Transverse colon (tissue), 4 donors: ENCODE data around the gene PRKCSH. TPM values are rescaled to one million over a fixed set of nuclear protein-coding genes. Genes with fewer than 3 reads are reported as not detected.
A peak's percentile ranks its signal among the peaks of the same experiment; 100 is the strongest.

Source experiments
- DNase-seq: peaks from one replicate; pipeline ENCODE4 v3.0.0-alpha.2; 2019
- H3K27ac ChIP-seq, 4 donors: fragments of 200-600 bp; sonication (generic); 2 replicates each; pipeline ENCODE4 v1.5.1; 2016 to 2018; ENCODE audit warnings: inconsistent platforms in 4 of 4
- H3K27me3 ChIP-seq: fragments of 200-600 bp; sonication (generic); 2 replicates; pipeline ENCODE4 v1.5.1; 2017; ENCODE audit warnings: inconsistent platforms
- H3K36me3 ChIP-seq, 4 donors: fragments of 200-600 bp; sonication (generic); 2 replicates each; pipeline ENCODE4 v1.5.1; 2017 to 2019; ENCODE audit warnings: inconsistent platforms in 4 of 4
- H3K4me1 ChIP-seq, 4 donors: fragments of 200-600 bp; sonication (generic); 2 replicates each; pipeline ENCODE4 v1.5.1; 2017 to 2020; ENCODE audit warnings: inconsistent platforms in 4 of 4
- H3K4me3 ChIP-seq, 4 donors: fragments of 200-600 bp; sonication (generic); 1 replicate in 1 of 4; 2 replicates in 3 of 4; pipeline versions ENCODE4 v1.5.1 to v1.6.1; 2017 to 2019; ENCODE audit warnings: inconsistent platforms in 4 of 4
- H3K9me3 ChIP-seq, 2 donors: fragments of 200-600 bp; sonication (generic); 2 replicates each; pipeline ENCODE4 v1.5.1; 2017 to 2019; ENCODE audit warnings: inconsistent platforms in 2 of 2
- EP300 ChIP-seq: sonication (generic); formaldehyde crosslinking; IDR thresholded peaks from one replicate; pipeline ENCODE4 v1.6.1; 2017; ENCODE audit warnings: antibody characterized with exemption, low read depth
- POLR2A ChIP-seq: fragments of 450-650 bp; IDR thresholded peaks from one replicate; pipeline ENCODE4 v1.6.1; 2016; ENCODE audit warnings: antibody characterized with exemption, mild to moderate bottlenecking, moderate library complexity
- POLR2AphosphoS5 ChIP-seq, 3 donors: sonication (generic); formaldehyde crosslinking; IDR thresholded peaks; one replicate each; pipeline ENCODE4 v1.6.1; 2016; ENCODE audit warnings: antibody characterized with exemption in 3 of 3
- WGBS, 2 donors: methylation state at CpG; one replicate each; pipeline ENCODE4 v1.1.5; 2018; ENCODE audit warnings: low coverage in 1 of 2; 5-methylcytosine and 5-hydroxymethylcytosine counted together
- in situ Hi-C, 4 donors: fragments of 200-750 bp; cut with MboI; loops; one replicate each; pipeline versions ENCODE4 v1.15.0 to v1.15.1; 2017; ENCODE audit warnings: low sequenced_read_pairs in 3 of 4, low pct_ligation_motif_present in 1 of 4, low pct_unique_long_range_greater_than_20kb in 1 of 4
- intact Hi-C: fragments of 100-400 bp; cut with DNase I; formaldehyde crosslinking; loops from one replicate; pipeline ENCODE4 v1.15.1; 2023; ENCODE audit warnings: low total_unique reads
- total RNA-seq, 4 donors: library from RNA; depleted of rRNA; stranded (reverse); fragments of >200 nt; gene quantifications; one replicate each; pipeline ENCODE4 v1.1.0, GENCODE V29; 2016
- TF ChIP-seq, protein P1 (sequence below), 5 experiments: fragments of 200-600 bp in 3 of 5; fragments of 450-650 bp in 2 of 5; sonication (generic) in 3 of 5; IDR thresholded peaks; 1 replicate in 2 of 5; 2 replicates in 3 of 5; pipeline ENCODE4 v1.5.1; 2016 to 2017; ENCODE audit warnings: antibody characterized with exemption in 5 of 5, inconsistent platforms in 3 of 5, mild to moderate bottlenecking in 2 of 5, moderate library complexity in 1 of 5

PRKCSH gene
- total RNA-seq, 4 donors from 2014 or later = 119 to 195 (median 183) TPM

GRCh38 chr19:11446652-11447301, 11.3 kb downstream of the PRKCSH start:
- Histone ChIP-seq H3K27ac (no peak overlapping the region), H3K9me3 (no peaks in the 10 kb centered on the region), H3K4me1 (peaks cover 0 to 3% (median 0%) of the 10 kb centered on the region in 4 donors), H3K36me3 (peaks cover 0 to 48% (median 20%) of the 10 kb centered on the region in 4 donors), H3K4me3 (no peak overlapping the region), H3K27me3 (no peaks in the 10 kb centered on the region)
- TF ChIP-seq POLR2A (no peak), EP300 (no peak), POLR2AphosphoS5 (IDR thresholded peaks at IDR 0.05) (no peak)
- TF ChIP-seq, protein P1, sequence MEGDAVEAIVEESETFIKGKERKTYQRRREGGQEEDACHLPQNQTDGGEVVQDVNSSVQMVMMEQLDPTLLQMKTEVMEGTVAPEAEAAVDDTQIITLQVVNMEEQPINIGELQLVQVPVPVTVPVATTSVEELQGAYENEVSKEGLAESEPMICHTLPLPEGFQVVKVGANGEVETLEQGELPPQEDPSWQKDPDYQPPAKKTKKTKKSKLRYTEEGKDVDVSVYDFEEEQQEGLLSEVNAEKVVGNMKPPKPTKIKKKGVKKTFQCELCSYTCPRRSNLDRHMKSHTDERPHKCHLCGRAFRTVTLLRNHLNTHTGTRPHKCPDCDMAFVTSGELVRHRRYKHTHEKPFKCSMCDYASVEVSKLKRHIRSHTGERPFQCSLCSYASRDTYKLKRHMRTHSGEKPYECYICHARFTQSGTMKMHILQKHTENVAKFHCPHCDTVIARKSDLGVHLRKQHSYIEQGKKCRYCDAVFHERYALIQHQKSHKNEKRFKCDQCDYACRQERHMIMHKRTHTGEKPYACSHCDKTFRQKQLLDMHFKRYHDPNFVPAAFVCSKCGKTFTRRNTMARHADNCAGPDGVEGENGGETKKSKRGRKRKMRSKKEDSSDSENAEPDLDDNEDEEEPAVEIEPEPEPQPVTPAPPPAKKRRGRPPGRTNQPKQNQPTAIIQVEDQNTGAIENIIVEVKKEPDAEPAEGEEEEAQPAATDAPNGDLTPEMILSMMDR (IDR thresholded peaks at IDR 0.05) = peak; percentile 70 to 88 (median 76)
- DNase-seq = peak; percentile 50
- WGBS, 2 donors = 68 to 80% methylated on average over 1 to 22 of the region's 23 CpGs
- in situ Hi-C loops (no loop called here), intact Hi-C loops (loop anchor here (10.0 kb wide), 2 partner anchors 152 to 332 kb away; partner anchors contain the start of gene TSPAN16)

GRCh38 chr19:11447347-11448262, 12.2 kb downstream of the PRKCSH start:
- H3K27me3 ChIP-seq = peaks cover under 1% of the 10 kb centered on the region
- peaks cover 0 to 3% (median 0%) of the 10 kb centered on the region in 4 donors for H3K4me1 ChIP-seq
- DNase-seq = no peak
- no peak overlapping the region for H3K4me3 ChIP-seq
- TF ChIP-seq POLR2AphosphoS5 (IDR thresholded peaks at IDR 0.05) (no peak), POLR2A (no peak), EP300 (no peak)
- TF ChIP-seq, protein P1 (IDR thresholded peaks at IDR 0.05) = no peak
- 82 to 89% methylated on average over 6 to 32 of the region's 35 CpGs for WGBS, 2 donors
- intact Hi-C loops (loop anchor here (10.0 kb wide), 2 partner anchors 153 to 333 kb away; partner anchors contain the start of gene TSPAN16), in situ Hi-C loops (no loop called here)
- no peaks in the 10 kb centered on the region for H3K9me3 ChIP-seq
- no peak overlapping the region for H3K27ac ChIP-seq
- H3K36me3 ChIP-seq = peaks cover 0 to 39% (median 17%) of the 10 kb centered on the region in 4 donors

- H3K27ac ChIP-seq = no peak overlapping the region
- H3K4me1 ChIP-seq = peaks cover 0 to 3% (median 0%) of the 10 kb centered on the region in 4 donors
- TF ChIP-seq POLR2AphosphoS5 (IDR thresholded peaks at IDR 0.05) (no peak), POLR2A (no peak), EP300 (no peak)
- TF ChIP-seq, protein P1 (IDR thresholded peaks at IDR 0.05) = no peak
- peaks cover 6% of the 10 kb centered on the region for H3K27me3 ChIP-seq
- peaks cover 0 to 32% (median 14%) of the 10 kb centered on the region in 4 donors for H3K36me3 ChIP-seq
- WGBS, 2 donors = 90% methylated on average over 13 of the region's 13 CpGs; no CpG with 5 or more reads in 1 of the 2 donors
- H3K9me3 ChIP-seq = no peaks in the 10 kb centered on the region
- DNase-seq = no peak
- intact Hi-C loops = loop anchor here (10.0 kb wide), 2 partner anchors 154 to 334 kb away; partner anchors contain the start of gene TSPAN16
- in situ Hi-C loops = no loop called here
- H3K4me3 ChIP-seq = no peak overlapping the region
Observed at GRCh38 chr19:11448410-11448809, 13.0 kb downstream of the PRKCSH start.
